Karpas-422 (cell line): ENCODE measurements around the gene ADAMTS13. TPM values are rescaled to one million over a fixed set of nuclear protein-coding genes. Genes with fewer than 3 reads are reported as not detected.

Source experiments
- DNase-seq: peaks from one replicate; pipeline ENCODE4 v3.0.0-alpha.2; 2015
- H2AFZ ChIP-seq: fragments of 200-600 bp; sonication (generic); 2 replicates; pipeline ENCODE4 v1.6.1; 2014; ENCODE audit warnings: antibody characterized with exemption, low read length, mixed read lengths
- H3K27ac ChIP-seq: fragments of 200-600 bp; sonication (generic); 2 replicates; pipeline ENCODE4 v1.5.1; 2014; ENCODE audit warnings: mild to moderate bottlenecking, low read length, moderate library complexity
- H3K27me3 ChIP-seq: fragments of 200-600 bp; sonication (generic); 2 replicates; pipeline ENCODE4 v1.6.1; 2014; ENCODE audit warnings: low read length, mixed read lengths
- H3K36me3 ChIP-seq: fragments of 200-600 bp; sonication (generic); 2 replicates; pipeline ENCODE4 v1.6.1; 2014; ENCODE audit warnings: low read length, mixed read lengths; ENCODE audit not compliant: insufficient read depth
- H3K4me1 ChIP-seq: fragments of 200-600 bp; sonication (generic); 2 replicates; pipeline ENCODE4 v1.6.1; 2014; ENCODE audit warnings: mild to moderate bottlenecking, low read length, mixed read lengths
- H3K4me2 ChIP-seq: fragments of 200-600 bp; sonication (generic); 2 replicates; pipeline ENCODE4 v1.6.1; 2014; ENCODE audit warnings: low read length, low read depth, mild to moderate bottlenecking; ENCODE audit not compliant: poor library complexity, severe bottlenecking
- H3K4me3 ChIP-seq: fragments of 200-600 bp; sonication (generic); 2 replicates; pipeline ENCODE4 v1.5.1; 2014; ENCODE audit warnings: mild to moderate bottlenecking, antibody characterized with exemption, low read length, mixed read lengths
- H3K79me2 ChIP-seq: fragments of 200-600 bp; sonication (generic); 2 replicates; pipeline ENCODE4 v1.6.1; 2014; ENCODE audit warnings: mild to moderate bottlenecking, low read length, mixed read lengths
- H3K9ac ChIP-seq: fragments of 200-600 bp; sonication (generic); 2 replicates; pipeline ENCODE4 v1.6.0; 2014; ENCODE audit warnings: low read length
- H3K9me2 ChIP-seq: fragments of 200-600 bp; sonication (generic), shearing (Covaris generic); replicated peaks from 2 replicates; pipeline ENCODE4 v1.6.0; 2014; ENCODE audit warnings: mild to moderate bottlenecking, low read length, moderate library complexity; ENCODE audit not compliant: insufficient read depth
- H3K9me3 ChIP-seq: fragments of 300-700, 200-600 bp; sonication (generic); 2 replicates; pipeline ENCODE4 v1.6.1; 2014; ENCODE audit warnings: low read length, mixed read lengths
- H4K20me1 ChIP-seq: fragments of 200-600 bp; sonication (generic); 2 replicates; pipeline ENCODE4 v1.6.1; 2014; ENCODE audit warnings: mild to moderate bottlenecking, antibody characterized with exemption, low read length, low read depth; ENCODE audit not compliant: insufficient read depth
- total RNA-seq: library from RNA; depleted of rRNA; stranded (reverse); fragments of >200 nt; shearing (Covaris generic); gene quantifications from 2 replicates; pipeline ENCODE4 v1.2.3, GENCODE V29; 2014; ENCODE audit warnings: low replicate concordance

Gene ADAMTS13
- total RNA-seq, 1 experiment from 2014 or later = 0.34 TPM

DNA sequence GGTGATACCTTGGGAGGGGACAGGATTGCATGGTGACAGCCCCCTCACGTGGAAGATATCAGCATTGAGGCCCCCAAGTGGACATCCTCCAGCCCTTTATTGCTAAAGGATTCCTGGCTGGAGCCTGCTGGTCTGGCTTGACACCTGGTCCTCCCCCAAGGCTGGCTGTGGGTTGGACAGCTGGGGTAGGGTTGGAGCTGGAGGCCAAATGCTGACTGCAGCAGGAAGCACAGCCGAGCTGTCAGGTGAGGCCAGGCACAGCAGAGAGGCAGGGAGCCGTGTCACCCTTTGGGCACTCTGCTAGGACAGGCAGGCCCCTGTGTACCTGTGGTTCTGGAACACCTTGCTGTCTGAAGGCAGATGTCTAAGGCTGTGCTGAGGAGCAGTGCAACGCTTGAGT lies 39.8 kb downstream of the ADAMTS13 start:
- no peaks in the 10 kb centered on the region for H3K9me2 ChIP-seq
- no peak overlapping the region for H2AFZ ChIP-seq
- no peak overlapping the region for H3K9ac ChIP-seq
- no peak for DNase-seq
- H3K4me1 ChIP-seq = peaks cover 15% of the 10 kb centered on the region
- no peaks in the 10 kb centered on the region for H3K27me3 ChIP-seq
- H4K20me1 ChIP-seq = peaks cover 22% of the 10 kb centered on the region; the same call in 1 of the 2 replicates
- H3K4me3 ChIP-seq = no peak overlapping the region
- no peak overlapping the region for H3K4me2 ChIP-seq
- no peaks in the 10 kb centered on the region for H3K79me2 ChIP-seq
- no peaks in the 10 kb centered on the region for H3K36me3 ChIP-seq
- H3K9me3 ChIP-seq = no peaks in the 10 kb centered on the region
- H3K27ac ChIP-seq = no peak overlapping the region

DNA sequence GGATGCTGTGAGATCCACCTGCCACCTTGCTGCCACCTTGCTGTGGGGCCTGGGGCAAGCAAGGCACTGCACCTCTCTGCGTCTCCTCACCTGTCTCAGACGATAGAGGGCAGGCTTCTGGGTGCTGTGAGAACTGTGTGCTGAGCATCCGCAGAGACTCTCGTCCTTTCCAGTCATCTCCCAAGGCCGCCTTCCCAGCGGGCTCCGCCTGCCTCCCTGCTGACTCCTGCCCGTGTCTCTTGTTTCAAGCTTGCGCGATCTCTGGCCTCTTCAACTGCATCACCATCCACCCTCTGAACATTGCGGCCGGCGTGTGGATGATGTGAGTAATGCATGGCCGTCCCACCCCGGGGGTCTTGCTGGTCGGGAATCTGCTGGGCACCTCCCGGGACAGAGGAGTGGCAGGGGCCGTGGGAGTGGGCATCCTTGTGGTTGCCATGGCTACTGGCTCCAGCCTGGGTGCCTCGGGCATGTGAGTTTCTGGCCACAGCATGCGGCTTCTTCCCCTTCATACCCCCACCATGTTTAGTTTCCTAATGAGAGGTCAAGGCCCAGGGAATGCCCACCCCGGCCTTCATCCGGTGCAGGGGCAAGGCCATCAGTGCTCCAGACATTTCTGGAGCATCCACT lies 41.2 kb downstream of the ADAMTS13 start:
- peaks cover 15% of the 10 kb centered on the region for H3K4me1 ChIP-seq
- H3K4me3 ChIP-seq = no peak overlapping the region
- no peaks in the 10 kb centered on the region for H3K36me3 ChIP-seq
- DNase-seq = peak; percentile 77
- no peaks in the 10 kb centered on the region for H3K79me2 ChIP-seq
- H2AFZ ChIP-seq = no peak overlapping the region
- H4K20me1 ChIP-seq = peaks cover 22% of the 10 kb centered on the region; the same call in 1 of the 2 replicates
- no peaks in the 10 kb centered on the region for H3K9me2 ChIP-seq
- H3K4me2 ChIP-seq = no peak overlapping the region
- no peak overlapping the region for H3K9ac ChIP-seq
- H3K9me3 ChIP-seq = no peaks in the 10 kb centered on the region
- H3K27me3 ChIP-seq = no peaks in the 10 kb centered on the region
- no peak overlapping the region for H3K27ac ChIP-seq

DNA sequence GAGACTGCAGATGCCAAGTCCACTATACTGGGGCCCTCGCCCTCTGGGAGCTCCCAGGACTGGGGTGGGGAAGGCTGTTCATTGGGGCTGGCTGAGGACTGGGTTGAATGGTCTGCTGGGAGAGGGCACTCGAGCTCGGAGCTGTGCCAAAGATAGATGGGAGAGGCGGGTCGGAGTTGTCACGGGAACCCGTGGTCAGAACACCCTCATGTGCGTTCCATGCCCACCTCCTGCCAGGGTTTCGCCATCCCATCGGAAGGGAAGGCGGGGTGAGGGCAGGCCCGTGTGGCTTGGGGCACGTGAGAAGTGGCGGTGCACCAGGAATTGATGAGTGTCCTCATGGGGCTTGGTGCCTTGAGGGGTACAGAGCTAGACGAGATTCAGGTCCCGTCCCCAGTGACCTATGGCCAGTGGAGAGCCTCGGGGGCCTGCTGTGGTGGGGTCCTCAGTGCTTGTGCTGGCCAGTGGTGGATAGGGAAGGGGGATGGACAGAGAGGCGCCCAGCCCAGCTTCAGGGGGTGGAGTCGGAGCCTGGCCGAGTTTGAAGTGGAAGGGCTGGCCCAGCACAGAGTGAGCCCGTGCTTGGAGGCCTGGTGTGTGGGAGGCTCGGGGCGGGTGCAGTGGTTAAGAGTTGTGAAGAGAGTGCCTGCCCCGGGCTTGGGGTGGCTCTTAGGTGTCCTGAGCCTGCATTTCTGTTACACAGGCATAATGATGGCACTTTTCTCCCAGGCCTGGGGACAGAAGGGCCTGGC lies 41.9 kb downstream of the ADAMTS13 start:
- no peak overlapping the region for H2AFZ ChIP-seq
- H3K4me2 ChIP-seq = no peak overlapping the region
- no peak for DNase-seq

DNA sequence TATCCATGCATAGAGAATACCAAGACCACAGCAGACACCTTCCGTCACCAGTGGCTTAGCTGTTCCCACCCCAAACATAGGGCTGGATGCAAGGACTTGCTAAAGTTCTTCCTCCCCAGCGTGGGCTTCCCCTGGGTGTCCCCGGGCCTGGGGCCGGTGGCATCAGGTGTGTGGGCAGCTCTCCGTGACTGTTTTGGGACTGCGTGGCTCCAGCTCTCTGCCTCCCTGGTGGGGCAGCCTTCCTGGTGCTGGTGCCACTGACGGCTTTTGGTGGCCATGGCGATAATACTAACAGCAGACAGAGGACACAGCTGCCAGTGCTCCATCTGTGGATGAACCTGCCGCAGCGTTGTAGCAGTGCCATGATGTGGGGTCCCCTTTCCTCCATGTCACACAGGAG lies 42.5 kb downstream of the ADAMTS13 start:
- Histone ChIP-seq H3K4me3 (no peak overlapping the region), H3K4me1 (peaks cover 6% of the 10 kb centered on the region), H2AFZ (no peak overlapping the region), H3K36me3 (no peaks in the 10 kb centered on the region), H4K20me1 (peaks cover 22% of the 10 kb centered on the region; the same call in 1 of the 2 replicates), H3K9ac (no peak overlapping the region), H3K27ac (no peak overlapping the region), H3K9me2 (no peaks in the 10 kb centered on the region), H3K4me2 (no peak overlapping the region), H3K79me2 (no peaks in the 10 kb centered on the region), H3K27me3 (no peaks in the 10 kb centered on the region), H3K9me3 (no peaks in the 10 kb centered on the region)
- no peak for DNase-seq

More for the DNA sequence above, 41.9 kb downstream of the ADAMTS13 start:
- H3K9ac ChIP-seq = no peak overlapping the region
- no peak overlapping the region for H3K4me3 ChIP-seq
- H4K20me1 ChIP-seq = peaks cover 22% of the 10 kb centered on the region; the same call in 1 of the 2 replicates
- H3K27me3 ChIP-seq = no peaks in the 10 kb centered on the region
- H3K9me2 ChIP-seq = no peaks in the 10 kb centered on the region
- H3K79me2 ChIP-seq = no peaks in the 10 kb centered on the region
- H3K4me1 ChIP-seq = peaks cover 10% of the 10 kb centered on the region
- no peaks in the 10 kb centered on the region for H3K9me3 ChIP-seq
- no peak overlapping the region for H3K27ac ChIP-seq
- no peaks in the 10 kb centered on the region for H3K36me3 ChIP-seq

DNA sequence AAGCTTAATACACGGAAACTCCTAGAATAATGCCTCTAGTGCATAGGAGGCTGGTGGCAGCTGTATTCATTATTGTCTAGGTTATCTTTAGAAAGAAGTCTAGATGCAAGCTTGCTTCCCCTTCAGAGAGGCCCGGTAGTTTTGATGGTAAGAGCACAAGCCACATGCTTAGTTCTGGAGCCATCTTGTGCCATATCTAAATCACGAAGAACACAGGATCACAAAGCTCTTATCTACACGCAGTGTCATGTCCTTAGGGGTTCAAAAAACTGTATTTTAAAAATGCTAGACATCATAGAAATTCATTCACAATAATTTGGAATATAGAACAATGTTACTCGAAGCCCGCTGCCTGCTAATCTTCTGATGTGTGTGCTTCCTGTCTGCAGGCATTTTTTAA lies 43.8 kb downstream of the ADAMTS13 start:
- no peaks in the 10 kb centered on the region for H3K9me3 ChIP-seq
- no peak overlapping the region for H3K4me3 ChIP-seq
- no peaks in the 10 kb centered on the region for H3K36me3 ChIP-seq
- H3K9me2 ChIP-seq = no peaks in the 10 kb centered on the region
- H3K9ac ChIP-seq = no peak overlapping the region
- H3K27ac ChIP-seq = no peak overlapping the region
- H3K4me1 ChIP-seq = no peaks in the 10 kb centered on the region; the same call in 1 of the 2 replicates
- DNase-seq = no peak
- no peak overlapping the region for H2AFZ ChIP-seq
- H3K27me3 ChIP-seq = no peaks in the 10 kb centered on the region
- H3K4me2 ChIP-seq = no peak overlapping the region
- no peaks in the 10 kb centered on the region for H3K79me2 ChIP-seq
- peaks cover 26% of the 10 kb centered on the region; the same call in 1 of the 2 replicates for H4K20me1 ChIP-seq

DNA sequence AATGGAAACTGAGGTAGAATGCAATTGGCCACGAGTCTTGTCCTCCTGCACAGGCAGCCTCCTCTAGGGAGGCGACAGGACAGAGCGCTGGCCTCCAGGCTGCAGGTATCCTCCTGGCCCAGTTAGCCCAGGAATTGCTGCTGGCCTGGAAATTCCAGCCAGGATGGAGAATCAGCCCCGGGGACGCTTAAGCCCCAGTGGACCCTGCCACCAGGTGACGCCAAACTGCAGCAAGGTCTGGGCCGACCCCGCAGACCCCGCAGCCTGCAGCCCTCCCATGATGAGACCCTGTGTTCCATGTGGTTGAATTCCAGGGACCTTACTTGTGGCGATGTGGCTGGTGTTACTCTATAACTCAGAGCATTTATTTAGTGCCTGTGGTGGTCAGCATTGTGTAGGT lies 44.9 kb downstream of the ADAMTS13 start:
- no peaks in the 10 kb centered on the region for H3K79me2 ChIP-seq
- no peak overlapping the region for H2AFZ ChIP-seq
- H3K36me3 ChIP-seq = no peaks in the 10 kb centered on the region
- no peak overlapping the region for H3K4me2 ChIP-seq
- H3K27ac ChIP-seq = no peak overlapping the region
- DNase-seq = no peak
- no peak overlapping the region for H3K4me3 ChIP-seq
- no peaks in the 10 kb centered on the region for H3K4me1 ChIP-seq
- H3K9ac ChIP-seq = no peak overlapping the region
- no peaks in the 10 kb centered on the region for H3K9me2 ChIP-seq
- no peaks in the 10 kb centered on the region for H3K9me3 ChIP-seq
- peaks cover 16% of the 10 kb centered on the region; the same call in 1 of the 2 replicates for H4K20me1 ChIP-seq
- no peaks in the 10 kb centered on the region for H3K27me3 ChIP-seq

DNA sequence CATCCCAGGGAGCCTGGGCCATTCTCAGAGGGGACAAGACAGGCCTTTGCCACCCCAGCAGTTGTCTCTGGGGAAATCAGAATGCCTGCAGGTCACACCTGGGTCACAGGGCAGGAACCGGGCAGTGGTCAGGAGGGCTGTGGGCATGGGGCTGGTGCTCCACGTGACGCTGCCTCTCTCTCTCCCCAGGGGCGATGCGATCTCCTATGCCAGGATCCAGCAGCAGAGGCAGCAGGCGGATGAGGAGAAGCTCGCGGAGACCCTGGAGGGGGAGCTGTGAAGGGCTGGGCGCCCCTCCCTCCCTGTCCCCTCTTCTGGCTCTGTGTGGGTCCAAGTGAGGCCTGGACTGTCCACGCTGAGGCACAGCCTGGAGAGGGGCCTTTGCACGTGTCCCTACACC lies 46.2 kb downstream of the ADAMTS13 start:
- Histone ChIP-seq H3K36me3 (no peaks in the 10 kb centered on the region), H3K9me2 (no peaks in the 10 kb centered on the region), H4K20me1 (0 out of 2 replicates have a peak, but pooled peaks cover 8% of the 10 kb centered on the region), H2AFZ (no peak overlapping the region), H3K9ac (no peak overlapping the region), H3K79me2 (no peaks in the 10 kb centered on the region), H3K4me2 (no peak overlapping the region), H3K4me1 (no peaks in the 10 kb centered on the region), H3K9me3 (no peaks in the 10 kb centered on the region), H3K27ac (no peak overlapping the region), H3K27me3 (no peaks in the 10 kb centered on the region), H3K4me3 (no peak overlapping the region)
- DNase-seq = no peak

DNA sequence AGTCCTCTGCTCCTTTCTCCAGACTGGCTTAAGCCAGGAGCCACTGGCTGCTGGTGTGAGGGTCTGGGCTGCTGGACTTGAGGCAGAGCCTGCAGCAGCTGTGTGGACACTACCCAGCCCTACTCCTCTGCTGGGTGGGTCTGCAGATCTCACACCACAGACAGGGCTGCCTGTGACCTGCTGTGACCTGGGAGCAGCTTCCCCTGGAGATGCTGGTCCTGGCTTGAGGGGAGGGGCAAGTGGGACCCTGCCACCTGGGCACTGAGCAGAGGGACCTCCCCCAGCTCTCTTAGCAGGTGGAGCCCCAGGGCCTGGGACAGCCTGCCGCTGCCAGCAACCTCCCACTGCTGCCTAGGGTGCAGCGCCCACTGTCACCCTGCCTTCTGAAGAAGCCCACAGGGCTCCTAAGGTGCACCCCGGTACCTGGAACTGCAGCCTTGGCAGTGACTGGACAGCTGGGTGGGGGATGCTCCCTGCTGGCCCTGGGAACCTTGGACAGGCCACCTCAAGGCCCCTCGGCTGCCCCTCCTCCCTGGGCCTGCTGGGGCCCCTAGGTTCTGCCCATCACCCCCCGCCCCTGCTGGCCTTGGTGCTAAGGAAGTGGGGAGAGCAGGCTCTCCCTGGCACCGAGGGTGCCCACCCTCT lies 46.7 kb downstream of the ADAMTS13 start:
- Histone ChIP-seq H3K9me2 (no peaks in the 10 kb centered on the region), H3K4me2 (no peak overlapping the region), H3K27me3 (no peaks in the 10 kb centered on the region), H4K20me1 (0 out of 2 replicates have a peak, but pooled peaks cover 8% of the 10 kb centered on the region), H3K36me3 (no peaks in the 10 kb centered on the region; the same call in 1 of the 2 replicates), H3K9me3 (no peaks in the 10 kb centered on the region), H3K27ac (no peak overlapping the region), H2AFZ (no peak overlapping the region), H3K4me1 (no peaks in the 10 kb centered on the region), H3K9ac (no peak overlapping the region), H3K79me2 (no peaks in the 10 kb centered on the region), H3K4me3 (no peak overlapping the region)
- DNase-seq = no peak
